HepG2 (cell line): Measurements from ENCODE around the gene SERTAD1. TPM values are rescaled to one million over a fixed set of nuclear protein-coding genes. Genes with fewer than 3 reads are reported as not detected.

ENCODE experiments used
- FOXC1 ChIP-seq: sonication (generic); formaldehyde crosslinking; IDR thresholded peaks from 2 replicates; pipeline ENCODE4 v1.8.0; 2022; ENCODE audit warnings: mild to moderate bottlenecking, missing genetic modification reagents, borderline replicate concordance
- FOXK1 ChIP-seq: sonication (generic); formaldehyde crosslinking; IDR thresholded peaks from 2 replicates; pipeline ENCODE4 v1.4.0; 2020; ENCODE audit warnings: low read depth, missing genetic modification reagents, borderline replicate concordance
- GTF2F1 ChIP-seq: fragments of 150-350 bp; IDR thresholded peaks from 2 replicates; pipeline ENCODE4 v1.6.1; 2014; ENCODE audit warnings: low read length
- HCFC1 ChIP-seq: fragments of 150-350 bp; IDR thresholded peaks from 2 replicates; pipeline ENCODE4 v1.6.1; 2014; ENCODE audit warnings: low read depth, low read length
- HNRNPL ChIP-seq: fragments of 200-400 bp; formaldehyde crosslinking; IDR thresholded peaks from 2 replicates; pipeline ENCODE4 v1.6.1; 2017; ENCODE audit warnings: mild to moderate bottlenecking, low read depth, low read length
- IKZF4 ChIP-seq: sonication (generic); formaldehyde crosslinking; IDR thresholded peaks from 2 replicates; pipeline ENCODE4 v1.5.1; 2020; ENCODE audit warnings: borderline replicate concordance, mild to moderate bottlenecking, low read depth, missing genetic modification reagents; ENCODE audit errors: not compliant biosample characterization
- KDM3A ChIP-seq: IDR thresholded peaks from 2 replicates; pipeline ENCODE4 v1.6.1; 2018; ENCODE audit warnings: low read depth, missing compliant biosample characterization
- KLF15 ChIP-seq: sonication (generic); formaldehyde crosslinking; IDR thresholded peaks from 2 replicates; pipeline ENCODE4 v1.8.1; 2023; ENCODE audit warnings: borderline replicate concordance, mild to moderate bottlenecking, inconsistent platforms, missing genetic modification reagents, mixed read lengths
- MAZ ChIP-seq, 2 experiments: sonication (generic) in 1 of 2; formaldehyde crosslinking in 1 of 2; IDR thresholded peaks; 2 replicates each; pipeline versions ENCODE4 v1.5.0 to v1.6.1; 2012 to 2020; ENCODE audit warnings: low read depth in 2 of 2, mild to moderate bottlenecking in 2 of 2, borderline replicate concordance in 1 of 2, improper control_type of control experiment in 1 of 2, low read length in 1 of 2, missing genetic modification reagents in 1 of 2, moderate library complexity in 1 of 2
- MYNN ChIP-seq: sonication (generic); formaldehyde crosslinking; IDR thresholded peaks from 2 replicates; pipeline ENCODE4 v1.4.0; 2020; ENCODE audit warnings: mild to moderate bottlenecking, low read depth, missing genetic modification reagents
- RBAK ChIP-seq: sonication (generic); formaldehyde crosslinking; IDR thresholded peaks from 2 replicates; pipeline ENCODE4 v1.5.1; 2020; ENCODE audit warnings: mild to moderate bottlenecking, missing genetic modification reagents
- RFXANK ChIP-seq: IDR thresholded peaks from 2 replicates; pipeline ENCODE4 v1.6.1; 2016
- SMAD3 ChIP-seq: sonication (generic); formaldehyde crosslinking; IDR thresholded peaks from 2 replicates; pipeline ENCODE4 v1.4.0; 2020; ENCODE audit warnings: missing genetic modification reagents
- SRF ChIP-seq: IDR thresholded peaks from 2 replicates; pipeline ENCODE4 v1.6.1; 2011; ENCODE audit warnings: mild to moderate bottlenecking, low read depth, low read length, moderate library complexity
- SRSF1 ChIP-seq: fragments of 200-400 bp; formaldehyde crosslinking; optimal IDR thresholded peaks from 2 replicates; pipeline ENCODE3; 2017; ENCODE audit warnings: mild to moderate bottlenecking, low read depth, low read length, moderate library complexity
- SRY ChIP-seq: sonication (generic); formaldehyde crosslinking; IDR thresholded peaks from 2 replicates; pipeline ENCODE4 v1.8.0; 2022; ENCODE audit warnings: mild to moderate bottlenecking, missing genetic modification reagents
- YY1 ChIP-seq: IDR thresholded peaks from 2 replicates; pipeline ENCODE4 v1.6.1; 2011; ENCODE audit warnings: low read length, low read depth, moderate library complexity, mild to moderate bottlenecking; ENCODE audit not compliant: insufficient read depth, insufficient replicate concordance
- ZFX ChIP-seq: sonication (generic); formaldehyde crosslinking; IDR thresholded peaks from 2 replicates; pipeline ENCODE4 v1.4.0; 2020; ENCODE audit warnings: mild to moderate bottlenecking, low read depth, missing genetic modification reagents, moderate library complexity
- ZNF788 ChIP-seq: sonication (generic); formaldehyde crosslinking; IDR thresholded peaks from 2 replicates; pipeline ENCODE4 v1.5.0; 2020; ENCODE audit warnings: mild to moderate bottlenecking, missing genetic modification reagents, borderline replicate concordance
- ZSCAN21 ChIP-seq: sonication (generic); formaldehyde crosslinking; IDR thresholded peaks from 2 replicates; pipeline ENCODE4 v1.8.0; 2022; ENCODE audit warnings: mild to moderate bottlenecking, missing genetic modification reagents, moderate library complexity, borderline replicate concordance
- polyA plus RNA-seq, 8 experiments: library from polyadenylated mRNA; depleted of rRNA in 3 of 8; stranded (reverse) in 7 of 8; unstranded in 1 of 8; fragments of >200 nt; fragmentation: Illumina TruSeq in 4 of 8; extraction: Trizol in 4 of 8; gene quantifications; 2 replicates each; pipeline versions ENCODE4 v1.2.1 to v1.2.3, GENCODE V29; 2011 to 2016; ENCODE audit warnings: low read depth in 4 of 8, missing spikeins in 1 of 8, mixed read lengths in 1 of 8; ENCODE audit not compliant: insufficient read depth in 1 of 8
- total RNA-seq, 5 experiments: library from RNA; depleted of rRNA; stranded (reverse); fragments of >200 nt; fragmentation: Illumina TruSeq; extraction: Trizol; gene quantifications; 2 replicates each; pipeline ENCODE4 v1.2.3, GENCODE V29; 2016; ENCODE audit warnings: low read depth in 1 of 5
- TF ChIP-seq, protein P1 (sequence below): IDR thresholded peaks from 2 replicates; pipeline ENCODE4 v1.6.1; 2016; ENCODE audit warnings: low read depth, control low read depth
- TF ChIP-seq, protein P2 (sequence below): sonication (generic); formaldehyde crosslinking; IDR thresholded peaks from 2 replicates; pipeline ENCODE4 v1.5.0; 2020; ENCODE audit warnings: mild to moderate bottlenecking, missing genetic modification reagents
- TF ChIP-seq, protein P3 (sequence below): conservative IDR thresholded peaks from 2 replicates; pipeline ENCODE4 v1.6.1; 2018; ENCODE audit warnings: missing genetic modification reagents
- TF ChIP-seq, protein P4 (sequence below): sonication (generic); formaldehyde crosslinking; IDR thresholded peaks from 2 replicates; pipeline ENCODE4 v1.8.1; 2023; ENCODE audit warnings: missing genetic modification reagents, inconsistent platforms, borderline replicate concordance

SERTAD1 gene
- total and polyA plus RNA-seq, 2 of the 13 experiments (the other 11 are each of a cell fraction or from before 2014, with no cell fraction given): 4.3 to 4.5 TPM

DNA sequence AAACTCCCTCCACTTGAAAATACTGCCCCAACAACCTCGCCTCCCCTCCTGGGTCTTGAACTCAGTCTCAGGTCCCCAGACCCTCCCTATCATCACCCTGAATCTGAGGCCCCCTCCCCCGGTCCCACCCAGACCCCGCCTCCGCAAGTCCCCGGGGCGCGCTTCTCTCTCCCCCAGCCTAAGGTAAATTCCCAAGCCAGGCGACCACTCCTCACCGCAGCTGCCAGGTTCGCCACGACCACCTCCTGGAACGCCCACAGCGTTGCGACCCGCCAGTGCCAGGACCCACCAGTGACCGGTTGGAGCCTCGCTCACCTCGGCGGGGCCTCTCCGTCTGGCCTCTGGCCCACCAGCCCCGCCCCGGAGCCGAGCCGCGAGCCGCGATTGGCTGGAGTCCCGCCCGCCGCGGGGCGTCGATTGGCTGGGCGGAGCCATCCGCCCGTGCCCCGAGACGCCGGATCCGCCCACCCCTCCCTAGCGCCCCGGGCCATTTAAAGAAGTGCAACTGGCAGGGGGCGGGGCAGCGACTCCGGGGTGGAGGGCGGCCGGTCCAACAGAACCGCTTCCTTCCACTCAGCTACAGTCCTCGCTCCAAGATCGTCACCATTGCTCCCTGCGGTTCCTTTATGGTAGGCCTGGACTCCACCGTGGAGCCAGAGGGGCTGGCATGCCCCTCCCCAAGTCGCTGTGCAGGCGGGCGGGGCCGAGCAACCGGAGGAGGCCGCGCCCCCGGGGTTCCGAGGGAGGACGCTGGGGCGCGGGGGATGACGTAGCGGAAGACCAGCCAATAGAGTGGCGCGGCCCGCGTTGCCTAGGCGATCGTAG is 18.4 kb upstream of the SERTAD1 start, which contains the start of gene SERTAD3 (continued):
- TF ChIP-seq HNRNPL: no peak
- TF ChIP-seq, protein P1, sequence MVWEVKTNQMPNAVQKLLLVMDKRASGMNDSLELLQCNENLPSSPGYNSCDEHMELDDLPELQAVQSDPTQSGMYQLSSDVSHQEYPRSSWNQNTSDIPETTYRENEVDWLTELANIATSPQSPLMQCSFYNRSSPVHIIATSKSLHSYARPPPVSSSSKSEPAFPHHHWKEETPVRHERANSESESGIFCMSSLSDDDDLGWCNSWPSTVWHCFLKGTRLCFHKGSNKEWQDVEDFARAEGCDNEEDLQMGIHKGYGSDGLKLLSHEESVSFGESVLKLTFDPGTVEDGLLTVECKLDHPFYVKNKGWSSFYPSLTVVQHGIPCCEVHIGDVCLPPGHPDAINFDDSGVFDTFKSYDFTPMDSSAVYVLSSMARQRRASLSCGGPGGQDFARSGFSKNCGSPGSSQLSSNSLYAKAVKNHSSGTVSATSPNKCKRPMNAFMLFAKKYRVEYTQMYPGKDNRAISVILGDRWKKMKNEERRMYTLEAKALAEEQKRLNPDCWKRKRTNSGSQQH (CRISPR knock-in tag): no peak
- no peak for TF ChIP-seq MYNN
- TF ChIP-seq FOXK1 (CRISPR knock-in tag): peak; percentile 69; the same call in 1 of the 2 replicates
- TF ChIP-seq IKZF4: no peak
- TF ChIP-seq, protein P2, sequence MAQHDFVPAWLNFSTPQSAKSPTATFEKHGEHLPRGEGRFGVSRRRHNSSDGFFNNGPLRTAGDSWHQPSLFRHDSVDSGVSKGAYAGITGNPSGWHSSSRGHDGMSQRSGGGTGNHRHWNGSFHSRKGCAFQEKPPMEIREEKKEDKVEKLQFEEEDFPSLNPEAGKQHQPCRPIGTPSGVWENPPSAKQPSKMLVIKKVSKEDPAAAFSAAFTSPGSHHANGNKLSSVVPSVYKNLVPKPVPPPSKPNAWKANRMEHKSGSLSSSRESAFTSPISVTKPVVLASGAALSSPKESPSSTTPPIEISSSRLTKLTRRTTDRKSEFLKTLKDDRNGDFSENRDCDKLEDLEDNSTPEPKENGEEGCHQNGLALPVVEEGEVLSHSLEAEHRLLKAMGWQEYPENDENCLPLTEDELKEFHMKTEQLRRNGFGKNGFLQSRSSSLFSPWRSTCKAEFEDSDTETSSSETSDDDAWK (CRISPR knock-in tag): no peak
- no peak for TF ChIP-seq SRSF1
- no peak for TF ChIP-seq RBAK (CRISPR knock-in tag)
- TF ChIP-seq SMAD3: no peak
- TF ChIP-seq, protein P3, sequence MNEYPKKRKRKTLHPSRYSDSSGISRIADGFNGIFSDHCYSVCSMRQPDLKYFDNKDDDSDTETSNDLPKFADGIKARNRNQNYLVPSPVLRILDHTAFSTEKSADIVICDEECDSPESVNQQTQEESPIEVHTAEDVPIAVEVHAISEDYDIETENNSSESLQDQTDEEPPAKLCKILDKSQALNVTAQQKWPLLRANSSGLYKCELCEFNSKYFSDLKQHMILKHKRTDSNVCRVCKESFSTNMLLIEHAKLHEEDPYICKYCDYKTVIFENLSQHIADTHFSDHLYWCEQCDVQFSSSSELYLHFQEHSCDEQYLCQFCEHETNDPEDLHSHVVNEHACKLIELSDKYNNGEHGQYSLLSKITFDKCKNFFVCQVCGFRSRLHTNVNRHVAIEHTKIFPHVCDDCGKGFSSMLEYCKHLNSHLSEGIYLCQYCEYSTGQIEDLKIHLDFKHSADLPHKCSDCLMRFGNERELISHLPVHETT (CRISPR knock-in tag): no peak; the same call in 1 of the 2 replicates
- peak; percentile 29 for TF ChIP-seq YY1
- no peak for TF ChIP-seq RFXANK (CRISPR knock-in tag)
- TF ChIP-seq ZSCAN21 (CRISPR knock-in tag): 0 out of 2 replicates have a peak, but pooled peaks have one; percentile 47
- TF ChIP-seq MAZ (IDR thresholded peaks at IDR 0.05; ENCODE audit: borderline replicate concordance, low read depth, low read length): no peak; the same call in 1 of the 2 replicates
- peak; percentile 87 for TF ChIP-seq MAZ (CRISPR knock-in tag; IDR thresholded peaks at IDR 0.05; ENCODE audit: low read depth)
- peak; percentile 82 for TF ChIP-seq ZFX (CRISPR knock-in tag)
- TF ChIP-seq SRF: peak; percentile 49; the same call in 1 of the 2 replicates
- TF ChIP-seq KLF15: no peak
- no peak for TF ChIP-seq GTF2F1
- TF ChIP-seq HCFC1: no peak
- TF ChIP-seq, protein P4, sequence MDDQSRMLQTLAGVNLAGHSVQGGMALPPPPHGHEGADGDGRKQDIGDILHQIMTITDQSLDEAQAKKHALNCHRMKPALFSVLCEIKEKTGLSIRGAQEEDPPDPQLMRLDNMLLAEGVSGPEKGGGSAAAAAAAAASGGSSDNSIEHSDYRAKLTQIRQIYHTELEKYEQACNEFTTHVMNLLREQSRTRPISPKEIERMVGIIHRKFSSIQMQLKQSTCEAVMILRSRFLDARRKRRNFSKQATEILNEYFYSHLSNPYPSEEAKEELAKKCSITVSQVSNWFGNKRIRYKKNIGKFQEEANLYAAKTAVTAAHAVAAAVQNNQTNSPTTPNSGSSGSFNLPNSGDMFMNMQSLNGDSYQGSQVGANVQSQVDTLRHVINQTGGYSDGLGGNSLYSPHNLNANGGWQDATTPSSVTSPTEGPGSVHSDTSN (CRISPR knock-in tag): no peak
- TF ChIP-seq ZNF788 (CRISPR knock-in tag): no peak
- peak; percentile 17; the same call in 1 of the 2 replicates for TF ChIP-seq FOXC1 (CRISPR knock-in tag)
- TF ChIP-seq SRY (CRISPR knock-in tag): 0 out of 2 replicates have a peak, but pooled peaks have one; percentile 20
- 0 out of 2 replicates have a peak, but pooled peaks have one; percentile 30 for TF ChIP-seq KDM3A (CRISPR knock-in tag)
